Kidney (tissue), 14 donors: ENCODE results near the gene LAMTOR3. TPM values are rescaled to one million over a fixed set of nuclear protein-coding genes. Genes with fewer than 3 reads are reported as not detected.
"Not testable (repeated sequence)": the region's sequence is repeated elsewhere in the genome, so short reads cannot be mapped to it uniquely, and the experiment has no call there.

ENCODE experiments used
- DNase-seq, 5 donors: peaks; one replicate each; pipeline ENCODE4 v3.0.0-alpha.2; 2013 to 2020
- FAIRE-seq: peaks from 2 replicates; lab custom pipeline; 2012; peaks lifted over from hg19 to GRCh38; lab: Jason Lieb, UNC
- H3K27ac ChIP-seq, 2 donors: one replicate each; pipeline ENCODE4 v1.7.0; 2013; ENCODE audit warnings: low read depth in 2 of 2, low read length in 2 of 2, inconsistent platforms in 1 of 2
- H3K27me3 ChIP-seq: one replicate; pipeline ENCODE4 v1.7.1; 2013; ENCODE audit warnings: low read length, inconsistent platforms; ENCODE audit not compliant: control insufficient read depth, insufficient read depth
- H3K36me3 ChIP-seq, 3 donors: one replicate each; pipeline versions ENCODE4 v1.7.0 to v1.7.1; 2013; ENCODE audit warnings: low read length in 3 of 3, control low read depth in 1 of 3, inconsistent platforms in 1 of 3; ENCODE audit not compliant: insufficient read depth in 3 of 3, control insufficient read depth in 2 of 3
- H3K4me1 ChIP-seq, 3 donors: one replicate each; pipeline versions ENCODE4 v1.7.0 to v1.7.1; 2013; ENCODE audit warnings: low read length in 3 of 3, inconsistent platforms in 1 of 3, low read depth in 1 of 3; ENCODE audit not compliant: control insufficient read depth in 2 of 3, insufficient read depth in 2 of 3
- H3K4me3 ChIP-seq, 3 donors: one replicate each; pipeline versions ENCODE4 v1.7.0 to v1.8.1; 2013; ENCODE audit warnings: low read length in 3 of 3, control low read depth in 1 of 3, inconsistent platforms in 1 of 3
- H3K9ac ChIP-seq, 3 donors: one replicate each; pipeline versions ENCODE4 v1.7.0 to v1.7.1; 2013; ENCODE audit warnings: low read length in 3 of 3, control low read depth in 1 of 3, inconsistent platforms in 1 of 3
- H3K9me3 ChIP-seq, 3 donors: one replicate each; pipeline versions ENCODE4 v1.7.0 to v1.7.1; 2013; ENCODE audit warnings: low read length in 3 of 3, control low read depth in 1 of 3, inconsistent platforms in 1 of 3; ENCODE audit not compliant: control insufficient read depth in 2 of 3, insufficient read depth in 1 of 3
- CTCF ChIP-seq: IDR thresholded peaks from 3 replicates; pipeline ENCODE4 v1.5.1; 2012; ENCODE audit warnings: mild to moderate bottlenecking, moderate library complexity, borderline replicate concordance; ENCODE audit not compliant: insufficient read depth; ENCODE audit errors: extremely low read depth
- intact Hi-C: fragments of 100-400 bp; cut with DNase I; formaldehyde crosslinking; loops from one replicate; pipeline ENCODE4 v1.11.1; 2022
- polyA plus RNA-seq: library from polyadenylated mRNA; stranded (reverse); fragments of 350-450 nt; fragmentation: Illumina TruSeq; extraction: RNeasy Lipid Tissue Mini Kit (QIAGEN cat#74804); gene quantifications from one replicate; pipeline ENCODE4 v1.2.3, GENCODE V29; 2014; ENCODE audit warnings: low read depth, low replicate concordance; ENCODE audit not compliant: insufficient read depth
- total RNA-seq: library from RNA; stranded (reverse); fragmentation: NEBNext Ultra II Directional; extraction: Animal tissue kit (Norgen Biotek cat#: 25700); gene quantifications from one replicate; pipeline ENCODE4 v1.2.1, GENCODE V29; 2021
- donor health status: control.
- donor health status: control.
- donor health status: control.
- donor health status: control.
- donor health status: control.
- donor health status: DM: yes; HTN: yes; CAD: no.
- donor health status: Normal renal cell carcinoma (clear cell type).

LAMTOR3 gene
- total and polyA plus RNA-seq, 2 donors from 2014 or later, result 46.5 to 71.1 TPM

- intact Hi-C loops, result no loop called here
- Histone ChIP-seq H3K4me3 (no peak overlapping the region), H3K4me1 (no peaks in the 10 kb centered on the region), H3K9me3 (no peaks in the 10 kb centered on the region), H3K27ac (no peak overlapping the region), H3K36me3 (no peaks in the 10 kb centered on the region), H3K27me3 (no peaks in the 10 kb centered on the region), H3K9ac (no peak overlapping the region)
- peak in 2 of 5 donors; percentile 9 to 19 for DNase-seq
- TF ChIP-seq CTCF, result no peak
- no peak for FAIRE-seq
Measured at GRCh38 chr4:99832321-99832720, 61.9 kb downstream of the LAMTOR3 start.

- FAIRE-seq, H3K4me1 ChIP-seq, intact Hi-C loops, H3K27me3 ChIP-seq, H3K9me3 ChIP-seq, H3K4me3 ChIP-seq, H3K27ac ChIP-seq, H3K36me3 ChIP-seq, DNase-seq, H3K9ac ChIP-seq: not testable (repeated sequence)
Measured at GRCh38 chr4:99830051-99830450, 64.2 kb downstream of the LAMTOR3 start.

GRCh38 chr4:99828477-99828876 is 65.8 kb downstream of the LAMTOR3 start:
- no peak for FAIRE-seq
- Histone ChIP-seq H3K27me3 (no peaks in the 10 kb centered on the region), H3K27ac (no peak overlapping the region), H3K4me1 (no peaks in the 10 kb centered on the region), H3K36me3 (no peaks in the 10 kb centered on the region), H3K9me3 (no peaks in the 10 kb centered on the region), H3K9ac (no peak overlapping the region), H3K4me3 (no peak overlapping the region)
- DNase-seq, result no peak
- intact Hi-C loops, result no loop called here
- no peak for TF ChIP-seq CTCF

Other genes starting within 250 kb of the LAMTOR3 start
- gene C4orf54, start 236.6 kb downstream of the LAMTOR3 start, total RNA-seq, result 0.19 TPM
- 0.56 TPM for gene C4orf54, start 236.6 kb downstream of the LAMTOR3 start, polyA plus RNA-seq
- gene DAPP1, start 77.6 kb downstream of the LAMTOR3 start, total RNA-seq, result 10.1 TPM
- gene DAPP1, start 77.6 kb downstream of the LAMTOR3 start, polyA plus RNA-seq, result 0.34 TPM
- 51.7 TPM for gene DNAJB14, start 52.2 kb upstream of the LAMTOR3 start, total RNA-seq
- 8.1 TPM for gene DNAJB14, start 52.2 kb upstream of the LAMTOR3 start, polyA plus RNA-seq
- gene H2AZ1, start 55.8 kb upstream of the LAMTOR3 start, total RNA-seq, result 98.5 TPM
- gene H2AZ1, start 55.8 kb upstream of the LAMTOR3 start, polyA plus RNA-seq, result 154 TPM